ENCODE data around the gene RASSF10. TPM values are rescaled to one million over a fixed set of nuclear protein-coding genes. Genes with fewer than 3 reads are reported as not detected.

Gene RASSF10
- total RNA-seq, 1 experiment from 2014 or later = 2.4 TPM

DNA sequence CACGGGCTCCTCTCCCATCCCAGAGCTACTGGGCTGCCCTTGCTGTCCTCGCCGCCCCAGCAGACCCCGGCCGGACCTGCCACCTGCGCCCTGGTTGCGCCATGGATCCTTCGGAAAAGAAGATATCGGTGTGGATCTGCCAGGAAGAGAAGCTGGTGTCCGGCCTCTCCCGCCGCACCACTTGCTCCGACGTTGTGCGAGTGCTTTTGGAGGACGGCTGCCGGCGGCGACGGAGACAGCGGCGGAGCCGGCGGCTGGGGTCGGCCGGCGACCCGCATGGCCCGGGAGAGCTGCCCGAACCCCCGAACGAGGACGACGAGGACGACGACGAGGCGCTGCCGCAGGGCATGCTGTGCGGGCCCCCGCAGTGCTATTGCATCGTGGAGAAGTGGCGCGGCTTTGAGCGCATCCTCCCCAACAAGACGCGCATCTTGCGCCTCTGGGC, 382 bp downstream of the RASSF10 start:
- H2BK5ac ChIP-seq (ENCODE audit: insufficient read length, low read length) = no peak overlapping the region
- no peaks in the 10 kb centered on the region for H4K20me1 ChIP-seq (ENCODE audit: control insufficient read depth, insufficient read depth, insufficient read length)
- WGBS (ENCODE audit: extremely low coverage, insufficient read length, low lambda C conversion rate) = no CpG with 5 or more reads among the region's 48 CpGs
- H3K4me1 ChIP-seq (ENCODE audit: insufficient read depth, low read length) = peaks cover 8% of the 10 kb centered on the region; the same call in 1 of the 2 replicates
- no peak overlapping the region for H2AK5ac ChIP-seq (ENCODE audit: insufficient read length, low read length)
- Mint-ChIP-seq H3K4me1 (peaks cover 46% of the 10 kb centered on the region in 2 experiments), H3K27ac (no peak overlapping the region), H3K9me3 (peaks cover 14 to 17% of the 10 kb centered on the region in 2 experiments), H3K4me3 (peak overlapping the region; percentile 73 to 83; a peak in 4 of 5 replicates), H3K36me3 (ENCODE audit: insufficient read depth in 1 of 3, low read depth in 3 of 3) (peaks cover 8 to 15% (median 12%) of the 10 kb centered on the region in 3 experiments; a peak in 6 of 7 replicates), H3K27me3 (ENCODE audit: low read depth) (peaks cover 87% of the 10 kb centered on the region)
- no peak overlapping the region for H3T11ph ChIP-seq (ENCODE audit: low read length)
- H2BK12ac ChIP-seq (ENCODE audit: insufficient read length, low read depth, low read length) = no peak overlapping the region
- no peak overlapping the region for H4K91ac ChIP-seq (ENCODE audit: insufficient read length, low read depth, low read length)
- H3K18ac ChIP-seq (ENCODE audit: insufficient read length, low read depth, low read length) = peak overlapping the region; percentile 12
- H3K27me3 ChIP-seq (ENCODE audit: insufficient read depth, low read length) = peaks cover 26% of the 10 kb centered on the region; the same call in 1 of the 2 replicates
- no peaks in the 10 kb centered on the region for H3K79me1 ChIP-seq (ENCODE audit: insufficient read depth, low read depth, low read length, poor library complexity, severe bottlenecking)
- no peak overlapping the region for H3K56ac ChIP-seq (ENCODE audit: insufficient read length, low read depth, low read length)
- no peak overlapping the region for H2BK120ac ChIP-seq (ENCODE audit: low read depth, low read length, poor library complexity, severe bottlenecking)
- no peak overlapping the region for H2BK20ac ChIP-seq (ENCODE audit: low read depth, low read length, poor library complexity, severe bottlenecking)
- no peak overlapping the region for H4K8ac ChIP-seq (replicated peaks; ENCODE audit: insufficient read length, low read depth, low read length)
- H2BK15ac ChIP-seq (ENCODE audit: low read depth, low read length) = no peak overlapping the region
- no peak overlapping the region for H3K14ac ChIP-seq (ENCODE audit: insufficient read depth, low read length)
- DNase-seq = no peak
- no peak overlapping the region for H3K27ac ChIP-seq (ENCODE audit: insufficient read length, low read depth, low read length)
- H3K4ac ChIP-seq (ENCODE audit: low read depth, low read length) = no peak overlapping the region
- H3K79me2 ChIP-seq (ENCODE audit: insufficient read depth, low read length) = no peaks in the 10 kb centered on the region
- H2AFZ ChIP-seq (ENCODE audit: low read length) = no peak overlapping the region
- H3K9ac ChIP-seq (ENCODE audit: extremely low read depth, insufficient read length, low read length) = no peak overlapping the region
- H4K5ac ChIP-seq (ENCODE audit: insufficient read length, low read depth, low read length) = no peak overlapping the region
- peak overlapping the region; percentile 72 for H3K4me2 ChIP-seq (ENCODE audit: insufficient read depth, insufficient read length, low read length)
- H3K23me2 ChIP-seq (ENCODE audit: insufficient read length, low read depth, low read length, poor library complexity, severe bottlenecking) = peaks cover 14% of the 10 kb centered on the region
- H3K23ac ChIP-seq (ENCODE audit: insufficient read length, low read depth, low read length) = no peak overlapping the region
- TF ChIP-seq CTCF (conservative IDR thresholded peaks at IDR 0.05) = no peak
- H3K9me3 ChIP-seq (ENCODE audit: control insufficient read depth, low read depth, low read length) = no peaks in the 10 kb centered on the region

All from H9 (cell line).